ENCODE data around the gene TMEM37. TPM values are rescaled to one million over a fixed set of nuclear protein-coding genes. Genes with fewer than 3 reads are reported as not detected.

TMEM37 gene
- total RNA-seq, 1 donor from 2014 or later = 2.3 TPM

DNA sequence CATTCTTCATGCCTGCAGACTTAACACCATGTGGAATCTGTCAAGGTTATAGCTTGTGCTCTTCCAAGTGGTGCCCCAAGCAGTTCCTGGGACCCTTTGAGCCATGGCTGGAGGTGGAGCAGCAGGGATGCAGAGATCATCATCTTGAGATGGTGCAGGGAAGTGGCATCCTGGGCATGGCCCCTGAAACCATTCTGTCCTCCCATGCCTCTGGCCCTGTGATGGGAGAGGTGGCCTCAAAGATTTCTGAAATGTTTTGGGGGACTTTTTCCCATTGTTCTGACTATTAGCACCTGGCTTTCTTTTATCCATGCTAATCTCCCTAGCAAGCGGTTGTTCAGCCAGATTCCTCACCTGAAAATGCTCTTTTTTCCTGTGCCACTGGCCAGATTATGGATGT lies 10.3 kb upstream of the TMEM37 start:
- intact Hi-C loops (cut with DNase I) = no loop called here
- H3K4me3 ChIP-seq = no peak overlapping the region
- H3K4me1 ChIP-seq = no peaks in the 10 kb centered on the region
- H3K9me3 ChIP-seq = no peaks in the 10 kb centered on the region
- H3K36me3 ChIP-seq = no peaks in the 10 kb centered on the region
- peak in 1 of 2 donors; percentile 22 for DNase-seq (ENCODE audit: low spot score in 2 of 2)
- H3K27ac ChIP-seq = no peak overlapping the region
- no peaks in the 10 kb centered on the region for H3K27me3 ChIP-seq
- no peak for TF ChIP-seq CTCF (IDR thresholded peaks at IDR 0.05)

GRCh38 chr2:119421741-119422140 lies 9.9 kb upstream of the TMEM37 start:
- no peak overlapping the region for H3K4me3 ChIP-seq
- no peaks in the 10 kb centered on the region for H3K4me1 ChIP-seq
- H3K9me3 ChIP-seq = no peaks in the 10 kb centered on the region
- intact Hi-C loops (cut with DNase I) = no loop called here
- DNase-seq (ENCODE audit: low spot score in 2 of 2) = no peak
- H3K36me3 ChIP-seq = no peaks in the 10 kb centered on the region
- H3K27ac ChIP-seq = no peak overlapping the region
- TF ChIP-seq CTCF (IDR thresholded peaks at IDR 0.05) = no peak
- H3K27me3 ChIP-seq = no peaks in the 10 kb centered on the region

GRCh38 chr2:119422360-119423107 lies 9.1 kb upstream of the TMEM37 start:
- no peaks in the 10 kb centered on the region for H3K27me3 ChIP-seq
- intact Hi-C loops (cut with DNase I) = no loop called here
- no peaks in the 10 kb centered on the region for H3K4me1 ChIP-seq
- no peak overlapping the region for H3K27ac ChIP-seq
- H3K9me3 ChIP-seq = no peaks in the 10 kb centered on the region
- no peak overlapping the region for H3K4me3 ChIP-seq
- no peaks in the 10 kb centered on the region for H3K36me3 ChIP-seq
- DNase-seq (ENCODE audit: low spot score in 2 of 2) = no peak
- no peak for TF ChIP-seq CTCF (IDR thresholded peaks at IDR 0.05)

DNA sequence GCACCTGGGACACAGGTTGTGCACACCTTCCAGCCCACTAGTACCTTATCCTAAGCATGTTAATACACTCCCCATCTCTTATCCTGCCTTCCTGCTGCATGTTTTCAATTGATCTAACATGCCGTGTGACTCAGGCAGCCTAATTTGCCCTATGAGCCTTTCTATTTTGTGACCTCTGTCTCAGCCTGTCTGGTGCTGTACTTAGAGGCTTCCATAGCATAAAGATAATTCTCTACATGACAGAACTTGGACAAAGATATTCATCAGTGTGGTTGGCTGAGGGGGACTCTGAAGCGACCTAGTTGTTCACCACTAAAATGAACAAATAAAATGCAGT lies 8.6 kb upstream of the TMEM37 start:
- Histone ChIP-seq H3K27me3 (no peaks in the 10 kb centered on the region), H3K27ac (no peak overlapping the region), H3K36me3 (no peaks in the 10 kb centered on the region), H3K4me3 (no peak overlapping the region), H3K9me3 (no peaks in the 10 kb centered on the region), H3K4me1 (no peaks in the 10 kb centered on the region)
- no peak for TF ChIP-seq CTCF (IDR thresholded peaks at IDR 0.05)
- DNase-seq (ENCODE audit: low spot score in 2 of 2) = no peak
- intact Hi-C loops (cut with DNase I) = no loop called here

GRCh38 chr2:119423811-119424210 lies 7.8 kb upstream of the TMEM37 start:
- Histone ChIP-seq H3K27me3 (no peaks in the 10 kb centered on the region), H3K4me1 (no peaks in the 10 kb centered on the region), H3K9me3 (no peaks in the 10 kb centered on the region), H3K4me3 (no peak overlapping the region), H3K27ac (no peak overlapping the region), H3K36me3 (no peaks in the 10 kb centered on the region)
- DNase-seq (ENCODE audit: low spot score in 2 of 2) = no peak
- no peak for TF ChIP-seq CTCF (IDR thresholded peaks at IDR 0.05)
- intact Hi-C loops (cut with DNase I) = no loop called here
